ENCODE measurements around the gene ACTRT2. TPM values are rescaled to one million over a fixed set of nuclear protein-coding genes. Genes with fewer than 3 reads are reported as not detected.

Gene ACTRT2
- not detected in 2 replicates for total RNA-seq (2014; rRNA removed; shearing (Covaris generic); ENCODE audit: low replicate concordance)

GRCh38 chr1:3021233-3021671 is at the start of gene ACTRT2:
Gene ACTRT2, plus strand, starts transcription at chr1:3021467. Its CDS starts 220 bp downstream, at chr1:3021687.
- Histone ChIP-seq H3K4me3 (ENCODE audit: low read length) (no peak within 1 kb of the TSS), H3K9ac (ENCODE audit: low read length) (no peak within 1 kb of the TSS), H3K27ac (ENCODE audit: low read length) (no peak within 1 kb of the TSS), H3K79me2 (ENCODE audit: low read length) (no peaks in the 10 kb centered on the region), H2AFZ (ENCODE audit: low read length) (no peak within 1 kb of the TSS), H3K36me3 (ENCODE audit: insufficient read depth, low read length) (no peaks in the 10 kb centered on the region), H3K4me1 (ENCODE audit: low read length) (no peaks in the 10 kb centered on the region), H3K27me3 (ENCODE audit: low read length) (no peaks in the 10 kb centered on the region), H3K4me2 (ENCODE audit: low read depth, low read length, poor library complexity, severe bottlenecking) (no peak within 1 kb of the TSS), H3K9me2 (replicated peaks; ENCODE audit: insufficient read depth, low read length) (no peaks in the 10 kb centered on the region), H3K9me3 (ENCODE audit: low read length) (no peaks in the 10 kb centered on the region), H4K20me1 (ENCODE audit: insufficient read depth, low read depth, low read length) (no peaks in the 10 kb centered on the region)
- DNase-seq, result no peak

GRCh38 chr1:2971609-2972008 is 49.7 kb upstream of the ACTRT2 start:
- H2AFZ ChIP-seq (ENCODE audit: low read length), result no peak overlapping the region
- no peak overlapping the region for H3K4me3 ChIP-seq (ENCODE audit: low read length)
- H3K4me2 ChIP-seq (ENCODE audit: low read depth, low read length, poor library complexity, severe bottlenecking), result no peak overlapping the region
- no peaks in the 10 kb centered on the region for H3K36me3 ChIP-seq (ENCODE audit: insufficient read depth, low read length)
- no peak overlapping the region for H3K9ac ChIP-seq (ENCODE audit: low read length)
- H3K27me3 ChIP-seq (ENCODE audit: low read length), result no peaks in the 10 kb centered on the region
- no peak for DNase-seq
- no peaks in the 10 kb centered on the region for H3K9me2 ChIP-seq (replicated peaks; ENCODE audit: insufficient read depth, low read length)
- H3K9me3 ChIP-seq (ENCODE audit: low read length), result no peaks in the 10 kb centered on the region
- H3K4me1 ChIP-seq (ENCODE audit: low read length), result no peaks in the 10 kb centered on the region
- no peaks in the 10 kb centered on the region for H4K20me1 ChIP-seq (ENCODE audit: insufficient read depth, low read depth, low read length)
- H3K79me2 ChIP-seq (ENCODE audit: low read length), result no peaks in the 10 kb centered on the region
- H3K27ac ChIP-seq (ENCODE audit: low read length), result no peak overlapping the region

- Histone ChIP-seq H2AFZ (ENCODE audit: low read length) (no peak overlapping the region), H3K4me2 (ENCODE audit: low read depth, low read length, poor library complexity, severe bottlenecking) (no peak overlapping the region), H3K27ac (ENCODE audit: low read length) (no peak overlapping the region), H3K9me3 (ENCODE audit: low read length) (no peaks in the 10 kb centered on the region), H4K20me1 (ENCODE audit: insufficient read depth, low read depth, low read length) (no peaks in the 10 kb centered on the region), H3K4me3 (ENCODE audit: low read length) (no peak overlapping the region), H3K9ac (ENCODE audit: low read length) (no peak overlapping the region), H3K79me2 (ENCODE audit: low read length) (no peaks in the 10 kb centered on the region), H3K27me3 (ENCODE audit: low read length) (no peaks in the 10 kb centered on the region), H3K36me3 (ENCODE audit: insufficient read depth, low read length) (no peaks in the 10 kb centered on the region), H3K9me2 (replicated peaks; ENCODE audit: insufficient read depth, low read length) (no peaks in the 10 kb centered on the region), H3K4me1 (ENCODE audit: low read length) (no peaks in the 10 kb centered on the region)
- DNase-seq, result no peak
Observed at GRCh38 chr1:2972011-2972878, 49.0 kb upstream of the ACTRT2 start.

GRCh38 chr1:2972879-2973575 is 48.2 kb upstream of the ACTRT2 start:
- Histone ChIP-seq H3K79me2 (ENCODE audit: low read length) (no peaks in the 10 kb centered on the region), H3K36me3 (ENCODE audit: insufficient read depth, low read length) (no peaks in the 10 kb centered on the region), H3K9me3 (ENCODE audit: low read length) (no peaks in the 10 kb centered on the region), H3K9ac (ENCODE audit: low read length) (no peak overlapping the region), H3K27ac (ENCODE audit: low read length) (no peak overlapping the region), H3K27me3 (ENCODE audit: low read length) (no peaks in the 10 kb centered on the region), H3K4me1 (ENCODE audit: low read length) (no peaks in the 10 kb centered on the region), H4K20me1 (ENCODE audit: insufficient read depth, low read depth, low read length) (no peaks in the 10 kb centered on the region), H3K9me2 (replicated peaks; ENCODE audit: insufficient read depth, low read length) (no peaks in the 10 kb centered on the region), H2AFZ (ENCODE audit: low read length) (no peak overlapping the region), H3K4me2 (ENCODE audit: low read depth, low read length, poor library complexity, severe bottlenecking) (no peak overlapping the region), H3K4me3 (ENCODE audit: low read length) (no peak overlapping the region)
- DNase-seq, result no peak

- no peak for DNase-seq
- Histone ChIP-seq H3K36me3 (ENCODE audit: insufficient read depth, low read length) (no peaks in the 10 kb centered on the region), H3K27me3 (ENCODE audit: low read length) (no peaks in the 10 kb centered on the region), H3K4me1 (ENCODE audit: low read length) (no peaks in the 10 kb centered on the region), H3K4me2 (ENCODE audit: low read depth, low read length, poor library complexity, severe bottlenecking) (no peak overlapping the region), H3K4me3 (ENCODE audit: low read length) (no peak overlapping the region), H3K9me3 (ENCODE audit: low read length) (no peaks in the 10 kb centered on the region), H3K9me2 (replicated peaks; ENCODE audit: insufficient read depth, low read length) (no peaks in the 10 kb centered on the region), H3K9ac (ENCODE audit: low read length) (no peak overlapping the region), H4K20me1 (ENCODE audit: insufficient read depth, low read depth, low read length) (no peaks in the 10 kb centered on the region), H2AFZ (ENCODE audit: low read length) (no peak overlapping the region), H3K27ac (ENCODE audit: low read length) (no peak overlapping the region), H3K79me2 (ENCODE audit: low read length) (no peaks in the 10 kb centered on the region)
Observed at GRCh38 chr1:2973601-2974593, 47.4 kb upstream of the ACTRT2 start.

GRCh38 chr1:2974701-2975301 is 46.5 kb upstream of the ACTRT2 start:
- Histone ChIP-seq H3K27ac (ENCODE audit: low read length) (no peak overlapping the region), H4K20me1 (ENCODE audit: insufficient read depth, low read depth, low read length) (no peaks in the 10 kb centered on the region), H2AFZ (ENCODE audit: low read length) (no peak overlapping the region), H3K27me3 (ENCODE audit: low read length) (no peaks in the 10 kb centered on the region), H3K9me2 (replicated peaks; ENCODE audit: insufficient read depth, low read length) (no peaks in the 10 kb centered on the region), H3K4me2 (ENCODE audit: low read depth, low read length, poor library complexity, severe bottlenecking) (no peak overlapping the region), H3K4me3 (ENCODE audit: low read length) (no peak overlapping the region), H3K79me2 (ENCODE audit: low read length) (no peaks in the 10 kb centered on the region), H3K36me3 (ENCODE audit: insufficient read depth, low read length) (no peaks in the 10 kb centered on the region), H3K4me1 (ENCODE audit: low read length) (no peaks in the 10 kb centered on the region), H3K9ac (ENCODE audit: low read length) (no peak overlapping the region), H3K9me3 (ENCODE audit: low read length) (no peaks in the 10 kb centered on the region)
- DNase-seq, result no peak

- no peak for DNase-seq
Observed at GRCh38 chr1:2975466-2976179, 45.6 kb upstream of the ACTRT2 start.

More at GRCh38 chr1:2975466-2976179, 45.6 kb upstream of the ACTRT2 start:
- H3K27ac ChIP-seq (ENCODE audit: low read length), result no peak overlapping the region
- no peak overlapping the region for H3K9ac ChIP-seq (ENCODE audit: low read length)
- H3K36me3 ChIP-seq (ENCODE audit: insufficient read depth, low read length), result no peaks in the 10 kb centered on the region
- no peaks in the 10 kb centered on the region for H3K9me3 ChIP-seq (ENCODE audit: low read length)
- H3K4me1 ChIP-seq (ENCODE audit: low read length), result no peaks in the 10 kb centered on the region
- H3K4me2 ChIP-seq (ENCODE audit: low read depth, low read length, poor library complexity, severe bottlenecking), result no peak overlapping the region
- no peaks in the 10 kb centered on the region for H4K20me1 ChIP-seq (ENCODE audit: insufficient read depth, low read depth, low read length)
- H2AFZ ChIP-seq (ENCODE audit: low read length), result no peak overlapping the region
- no peaks in the 10 kb centered on the region for H3K9me2 ChIP-seq (replicated peaks; ENCODE audit: insufficient read depth, low read length)
- no peak overlapping the region for H3K4me3 ChIP-seq (ENCODE audit: low read length)
- no peaks in the 10 kb centered on the region for H3K27me3 ChIP-seq (ENCODE audit: low read length)
- H3K79me2 ChIP-seq (ENCODE audit: low read length), result no peaks in the 10 kb centered on the region
